ENCODE data around the gene ACAA1. TPM values are rescaled to one million over a fixed set of nuclear protein-coding genes. Genes with fewer than 3 reads are reported as not detected.
A peak's percentile ranks its signal among the peaks of the same experiment; 100 is the strongest.

ACAA1 gene
- total and polyA plus RNA-seq, 9 of the 15 experiments (the other 6 are each of a cell fraction or from before 2014, with no cell fraction given) = 4.0 to 88.9 (median 57.2) TPM

GRCh38 chr3:38118421-38119247, 18.3 kb downstream of the ACAA1 start (continued):
- TF ChIP-seq FOXP1 (CRISPR knock-in tag; IDR thresholded peaks at IDR 0.05) (0 out of 2 replicates have a peak, but pooled peaks have one; percentile 3), GTF2A2 (tag; IDR thresholded peaks at IDR 0.05) (no peak), RBM34 (IDR thresholded peaks at IDR 0.05; ENCODE audit: borderline replicate concordance, insufficient read depth, low read length) (no peak), SMC3 (conservative IDR thresholded peaks at IDR 0.05; ENCODE audit: insufficient read depth, low read depth, low read length) (no peak), ZNF3 (CRISPR knock-in tag; IDR thresholded peaks at IDR 0.05) (no peak), EZH2 (IDR thresholded peaks at IDR 0.05; ENCODE audit: borderline replicate concordance, low read depth, low read length) (no peak), ETV6 (IDR thresholded peaks at IDR 0.05; ENCODE audit: borderline replicate concordance in 1 of 2, low read depth in 2 of 2, low read length in 1 of 2) (no peak), ETV6 (CRISPR knock-in tag; IDR thresholded peaks at IDR 0.05; ENCODE audit: borderline replicate concordance) (no peak), POLR2AphosphoS5 (IDR thresholded peaks at IDR 0.05; ENCODE audit: control insufficient read depth, insufficient read depth, low read depth, low read length) (no peak), L3MBTL2 (IDR thresholded peaks at IDR 0.05) (no peak), KDM4B (IDR thresholded peaks at IDR 0.05; ENCODE audit: borderline replicate concordance in 2 of 2, low read depth in 1 of 2) (no peak), ZNF143 (CRISPR knock-in tag; IDR thresholded peaks at IDR 0.05) (0 out of 2 replicates have a peak, but pooled peaks have one; percentile 7), HDGF (IDR thresholded peaks at IDR 0.05) (peak; percentile 9; the same call in 1 of the 2 replicates)
- TF ChIP-seq, protein P1, sequence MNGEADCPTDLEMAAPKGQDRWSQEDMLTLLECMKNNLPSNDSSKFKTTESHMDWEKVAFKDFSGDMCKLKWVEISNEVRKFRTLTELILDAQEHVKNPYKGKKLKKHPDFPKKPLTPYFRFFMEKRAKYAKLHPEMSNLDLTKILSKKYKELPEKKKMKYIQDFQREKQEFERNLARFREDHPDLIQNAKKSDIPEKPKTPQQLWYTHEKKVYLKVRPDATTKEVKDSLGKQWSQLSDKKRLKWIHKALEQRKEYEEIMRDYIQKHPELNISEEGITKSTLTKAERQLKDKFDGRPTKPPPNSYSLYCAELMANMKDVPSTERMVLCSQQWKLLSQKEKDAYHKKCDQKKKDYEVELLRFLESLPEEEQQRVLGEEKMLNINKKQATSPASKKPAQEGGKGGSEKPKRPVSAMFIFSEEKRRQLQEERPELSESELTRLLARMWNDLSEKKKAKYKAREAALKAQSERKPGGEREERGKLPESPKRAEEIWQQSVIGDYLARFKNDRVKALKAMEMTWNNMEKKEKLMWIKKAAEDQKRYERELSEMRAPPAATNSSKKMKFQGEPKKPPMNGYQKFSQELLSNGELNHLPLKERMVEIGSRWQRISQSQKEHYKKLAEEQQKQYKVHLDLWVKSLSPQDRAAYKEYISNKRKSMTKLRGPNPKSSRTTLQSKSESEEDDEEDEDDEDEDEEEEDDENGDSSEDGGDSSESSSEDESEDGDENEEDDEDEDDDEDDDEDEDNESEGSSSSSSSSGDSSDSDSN (IDR thresholded peaks at IDR 0.05; ENCODE audit: borderline replicate concordance in 1 of 2, low read depth in 2 of 2, low read length in 2 of 2) = no peak
- TF ChIP-seq, protein P2, sequence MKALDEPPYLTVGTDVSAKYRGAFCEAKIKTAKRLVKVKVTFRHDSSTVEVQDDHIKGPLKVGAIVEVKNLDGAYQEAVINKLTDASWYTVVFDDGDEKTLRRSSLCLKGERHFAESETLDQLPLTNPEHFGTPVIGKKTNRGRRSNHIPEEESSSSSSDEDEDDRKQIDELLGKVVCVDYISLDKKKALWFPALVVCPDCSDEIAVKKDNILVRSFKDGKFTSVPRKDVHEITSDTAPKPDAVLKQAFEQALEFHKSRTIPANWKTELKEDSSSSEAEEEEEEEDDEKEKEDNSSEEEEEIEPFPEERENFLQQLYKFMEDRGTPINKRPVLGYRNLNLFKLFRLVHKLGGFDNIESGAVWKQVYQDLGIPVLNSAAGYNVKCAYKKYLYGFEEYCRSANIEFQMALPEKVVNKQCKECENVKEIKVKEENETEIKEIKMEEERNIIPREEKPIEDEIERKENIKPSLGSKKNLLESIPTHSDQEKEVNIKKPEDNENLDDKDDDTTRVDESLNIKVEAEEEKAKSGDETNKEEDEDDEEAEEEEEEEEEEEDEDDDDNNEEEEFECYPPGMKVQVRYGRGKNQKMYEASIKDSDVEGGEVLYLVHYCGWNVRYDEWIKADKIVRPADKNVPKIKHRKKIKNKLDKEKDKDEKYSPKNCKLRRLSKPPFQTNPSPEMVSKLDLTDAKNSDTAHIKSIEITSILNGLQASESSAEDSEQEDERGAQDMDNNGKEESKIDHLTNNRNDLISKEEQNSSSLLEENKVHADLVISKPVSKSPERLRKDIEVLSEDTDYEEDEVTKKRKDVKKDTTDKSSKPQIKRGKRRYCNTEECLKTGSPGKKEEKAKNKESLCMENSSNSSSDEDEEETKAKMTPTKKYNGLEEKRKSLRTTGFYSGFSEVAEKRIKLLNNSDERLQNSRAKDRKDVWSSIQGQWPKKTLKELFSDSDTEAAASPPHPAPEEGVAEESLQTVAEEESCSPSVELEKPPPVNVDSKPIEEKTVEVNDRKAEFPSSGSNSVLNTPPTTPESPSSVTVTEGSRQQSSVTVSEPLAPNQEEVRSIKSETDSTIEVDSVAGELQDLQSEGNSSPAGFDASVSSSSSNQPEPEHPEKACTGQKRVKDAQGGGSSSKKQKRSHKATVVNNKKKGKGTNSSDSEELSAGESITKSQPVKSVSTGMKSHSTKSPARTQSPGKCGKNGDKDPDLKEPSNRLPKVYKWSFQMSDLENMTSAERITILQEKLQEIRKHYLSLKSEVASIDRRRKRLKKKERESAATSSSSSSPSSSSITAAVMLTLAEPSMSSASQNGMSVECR (CRISPR knock-in tag; IDR thresholded peaks at IDR 0.05) = peak; percentile 20; the same call in 1 of the 2 replicates
- TF ChIP-seq, protein P3, sequence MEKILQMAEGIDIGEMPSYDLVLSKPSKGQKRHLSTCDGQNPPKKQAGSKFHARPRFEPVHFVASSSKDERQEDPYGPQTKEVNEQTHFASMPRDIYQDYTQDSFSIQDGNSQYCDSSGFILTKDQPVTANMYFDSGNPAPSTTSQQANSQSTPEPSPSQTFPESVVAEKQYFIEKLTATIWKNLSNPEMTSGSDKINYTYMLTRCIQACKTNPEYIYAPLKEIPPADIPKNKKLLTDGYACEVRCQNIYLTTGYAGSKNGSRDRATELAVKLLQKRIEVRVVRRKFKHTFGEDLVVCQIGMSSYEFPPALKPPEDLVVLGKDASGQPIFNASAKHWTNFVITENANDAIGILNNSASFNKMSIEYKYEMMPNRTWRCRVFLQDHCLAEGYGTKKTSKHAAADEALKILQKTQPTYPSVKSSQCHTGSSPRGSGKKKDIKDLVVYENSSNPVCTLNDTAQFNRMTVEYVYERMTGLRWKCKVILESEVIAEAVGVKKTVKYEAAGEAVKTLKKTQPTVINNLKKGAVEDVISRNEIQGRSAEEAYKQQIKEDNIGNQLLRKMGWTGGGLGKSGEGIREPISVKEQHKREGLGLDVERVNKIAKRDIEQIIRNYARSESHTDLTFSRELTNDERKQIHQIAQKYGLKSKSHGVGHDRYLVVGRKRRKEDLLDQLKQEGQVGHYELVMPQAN (IDR thresholded peaks at IDR 0.05; ENCODE audit: borderline replicate concordance) = no peak

Measured in K562 (cell line).